ENCODE data around the gene SLC7A11. TPM values are rescaled to one million over a fixed set of nuclear protein-coding genes. Genes with fewer than 3 reads are reported as not detected.

Gene SLC7A11
- total and polyA plus RNA-seq, 2 of the 4 experiments (the other 2 are of a cell fraction), result 8.3 to 24.7 TPM

GRCh38 chr4:138255917-138256597, 13.9 kb upstream of the SLC7A11 start:
- no peak overlapping the region; the same call in 1 of the 2 replicates for H3K4ac ChIP-seq (ENCODE audit: low read depth, low read length)
- 100% methylated on average over 2 of the region's 9 CpGs; no CpG with 5 or more reads in 1 of the 2 experiments for WGBS, 2 experiments (ENCODE audit: extremely low coverage in 2 of 2, insufficient read length in 1 of 2)
- H4K20me1 ChIP-seq (ENCODE audit: insufficient read depth, low read length), result no peaks in the 10 kb centered on the region
- peak overlapping the region; percentile 90 for H2BK15ac ChIP-seq (ENCODE audit: low read depth, low read length)
- no peak overlapping the region for H3K4me3 ChIP-seq (ENCODE audit: insufficient read depth, low read depth, low read length)
- no peaks in the 10 kb centered on the region for H3K27me3 ChIP-seq (ENCODE audit: control insufficient read depth, insufficient read depth, low read length)
- H2AK9ac ChIP-seq (replicated peaks; ENCODE audit: low read depth, low read length, poor library complexity), result no peak overlapping the region
- H2AK5ac ChIP-seq (ENCODE audit: low read depth, low read length), result 0 out of 2 replicates have a peak overlapping the region, but pooled peaks have one; percentile 10
- ChIA-PET POLR2A (ENCODE audit: unreplicated experiment) (no interaction called here), CTCF (no interaction called here)
- no peaks in the 10 kb centered on the region for H3K9me1 ChIP-seq (ENCODE audit: insufficient read depth, low read length)
- ATAC-seq (ENCODE audit: low read depth) (no peak), DNase-seq (no peak)
- peak overlapping the region; percentile 50; the same call in 1 of the 2 replicates for H3K14ac ChIP-seq (replicated peaks; ENCODE audit: low read depth, low read length)
- TF ChIP-seq RAD21 (IDR thresholded peaks at IDR 0.05; ENCODE audit: low read length) (no peak), USF2 (IDR thresholded peaks at IDR 0.05; ENCODE audit: low read depth, low read length) (no peak), FOS (IDR thresholded peaks at IDR 0.05; ENCODE audit: low read depth, low read length) (no peak)
- TF ChIP-seq, protein P1, sequence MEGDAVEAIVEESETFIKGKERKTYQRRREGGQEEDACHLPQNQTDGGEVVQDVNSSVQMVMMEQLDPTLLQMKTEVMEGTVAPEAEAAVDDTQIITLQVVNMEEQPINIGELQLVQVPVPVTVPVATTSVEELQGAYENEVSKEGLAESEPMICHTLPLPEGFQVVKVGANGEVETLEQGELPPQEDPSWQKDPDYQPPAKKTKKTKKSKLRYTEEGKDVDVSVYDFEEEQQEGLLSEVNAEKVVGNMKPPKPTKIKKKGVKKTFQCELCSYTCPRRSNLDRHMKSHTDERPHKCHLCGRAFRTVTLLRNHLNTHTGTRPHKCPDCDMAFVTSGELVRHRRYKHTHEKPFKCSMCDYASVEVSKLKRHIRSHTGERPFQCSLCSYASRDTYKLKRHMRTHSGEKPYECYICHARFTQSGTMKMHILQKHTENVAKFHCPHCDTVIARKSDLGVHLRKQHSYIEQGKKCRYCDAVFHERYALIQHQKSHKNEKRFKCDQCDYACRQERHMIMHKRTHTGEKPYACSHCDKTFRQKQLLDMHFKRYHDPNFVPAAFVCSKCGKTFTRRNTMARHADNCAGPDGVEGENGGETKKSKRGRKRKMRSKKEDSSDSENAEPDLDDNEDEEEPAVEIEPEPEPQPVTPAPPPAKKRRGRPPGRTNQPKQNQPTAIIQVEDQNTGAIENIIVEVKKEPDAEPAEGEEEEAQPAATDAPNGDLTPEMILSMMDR (conservative IDR thresholded peaks at IDR 0.05; ENCODE audit: low read depth, low read length), result no peak
- no peak overlapping the region for H2BK5ac ChIP-seq (ENCODE audit: low read depth, low read length, poor library complexity, severe bottlenecking)
- H4K8ac ChIP-seq (ENCODE audit: low read depth in 2 of 2, low read length in 2 of 2), result peak overlapping the region in 1 of 2 experiments; percentile 26; a peak in 1 of 4 replicates
- peak overlapping the region; percentile 60; the same call in 1 of the 2 replicates for H2BK120ac ChIP-seq (ENCODE audit: low read depth, low read length)
- no peaks in the 10 kb centered on the region for H3K36me3 ChIP-seq (ENCODE audit: control insufficient read depth, insufficient read depth, low read length)
- in situ Hi-C loops (cut with MboI; ENCODE audit: low sequenced_read_pairs) (no loop called here), intact Hi-C loops (cut with micrococcal nuclease) (loop anchor here (5.0 kb wide), 1 partner anchor 231 kb away; no protein-coding TSS in a partner anchor), dilution Hi-C loops (cut with HindIII; ENCODE audit: low sequenced_read_pairs, unreplicated experiment) (no loop called here)
- no peak overlapping the region for H4K5ac ChIP-seq (ENCODE audit: low read depth, low read length)
- peak overlapping the region; percentile 63; the same call in 1 of the 2 replicates for H2BK20ac ChIP-seq (ENCODE audit: low read depth, low read length)
- H3K9me3 ChIP-seq (ENCODE audit: control insufficient read depth, insufficient read depth, low read length), result no peaks in the 10 kb centered on the region
- H2AFZ ChIP-seq (replicated peaks; ENCODE audit: low read length, poor library complexity), result peak overlapping the region; percentile 85
- peak overlapping the region; percentile 65; the same call in 1 of the 2 replicates for H3K23ac ChIP-seq (ENCODE audit: low read depth, low read length)
- no TSS peak for BruUV-seq (replicated peaks)
- H4K91ac ChIP-seq (ENCODE audit: insufficient read depth, low read depth, low read length), result no peak overlapping the region; the same call in 1 of the 2 replicates
- H3K4me1 ChIP-seq (ENCODE audit: control insufficient read depth, insufficient read depth, low read length), result no peaks in the 10 kb centered on the region; the same call in 1 of the 2 replicates
- no peak overlapping the region for H3K9ac ChIP-seq (ENCODE audit: low read depth, low read length)
- no peak overlapping the region for H3K27ac ChIP-seq (ENCODE audit: insufficient read depth, low read length)
- no peak overlapping the region for H3K18ac ChIP-seq (ENCODE audit: low read depth, low read length)
- H3K79me1 ChIP-seq (ENCODE audit: low read depth in 1 of 2, low read length in 2 of 2), result no peaks in the 10 kb centered on the region
- no peak overlapping the region for H3K4me2 ChIP-seq (ENCODE audit: low read depth, low read length)
- H3K56ac ChIP-seq (ENCODE audit: extremely low read depth, insufficient read depth, low read length), result no peak overlapping the region

Data from IMR-90 (cell line).